IMR-90 (cell line): ENCODE results near the gene SLC23A1. TPM values are rescaled to one million over a fixed set of nuclear protein-coding genes. Genes with fewer than 3 reads are reported as not detected.
A peak's percentile ranks its signal among the peaks of the same experiment; 100 is the strongest.

Experiments
- ATAC-seq: fragments of 200-7000 bp; cut with Tn5 transposase; 2 replicates; pipeline ENCODE4 v1.9.1; 2020; ENCODE audit warnings: low read depth, mild to moderate bottlenecking, moderate library complexity
- BruUV-seq: library from RNA; stranded (reverse); fragments of 400-500 nt; replicated peaks from 2 replicates; lab custom pipeline; 2021; lab: Mats Ljungman, UMichigan
- CTCF ChIA-PET: fragments of 300-600 bp; formaldehyde crosslinking; extraction: SDS; loops from one replicate; lab custom pipeline; 2021; ENCODE audit warnings: antibody characterized with exemption; lab: Yijun Ruan, JAX
- POLR2A ChIA-PET: fragments of 300-600 bp; sonication (Branson Sonifier 250); formaldehyde crosslinking; loops from one replicate; lab custom pipeline; 2022; ENCODE audit warnings: antibody characterized with exemption; ENCODE audit not compliant: unreplicated experiment; lab: Charles Lee
- DNase-seq: peaks from one replicate; pipeline ENCODE4 v3.0.0; 2013
- H2AFZ ChIP-seq: replicated peaks from 2 replicates; pipeline ENCODE3; 2013; ENCODE audit warnings: low read length, mild to moderate bottlenecking; ENCODE audit not compliant: poor library complexity
- H2AK5ac ChIP-seq: 2 replicates; pipeline ENCODE4 v1.6.1; 2013; ENCODE audit warnings: low read depth, low read length, inconsistent platforms
- H2AK9ac ChIP-seq: replicated peaks from 2 replicates; pipeline ENCODE3; 2013; ENCODE audit warnings: mild to moderate bottlenecking, low read depth, low read length, moderate library complexity; ENCODE audit not compliant: poor library complexity
- H2BK120ac ChIP-seq: 2 replicates; pipeline ENCODE4 v1.6.1; 2013; ENCODE audit warnings: low read depth, low read length, inconsistent platforms
- H2BK15ac ChIP-seq: 3 replicates; pipeline ENCODE4 v1.6.1; 2013; ENCODE audit warnings: low read depth, low read length, inconsistent platforms
- H2BK20ac ChIP-seq: 2 replicates; pipeline ENCODE4 v1.6.1; 2013; ENCODE audit warnings: low read depth, mild to moderate bottlenecking, inconsistent platforms, low read length, moderate library complexity
- H2BK5ac ChIP-seq: 2 replicates; pipeline ENCODE4 v1.6.1; 2013; ENCODE audit warnings: mild to moderate bottlenecking, low read depth, low read length, inconsistent platforms; ENCODE audit not compliant: poor library complexity, severe bottlenecking
- H3K14ac ChIP-seq: replicated peaks from 2 replicates; pipeline ENCODE4 v1.6.1; 2013; ENCODE audit warnings: low read depth, low read length, inconsistent platforms
- H3K18ac ChIP-seq: 2 replicates; pipeline ENCODE4 v1.6.1; 2013; ENCODE audit warnings: low read depth, low read length, control low read depth
- H3K23ac ChIP-seq: 2 replicates; pipeline ENCODE4 v1.6.1; 2013; ENCODE audit warnings: low read depth, low read length, inconsistent platforms
- H3K27ac ChIP-seq: 2 replicates; pipeline ENCODE4 v1.5.1; 2013; ENCODE audit warnings: mild to moderate bottlenecking, control low read depth, low read length; ENCODE audit not compliant: insufficient read depth
- H3K27me3 ChIP-seq: 2 replicates; pipeline ENCODE4 v1.6.1; 2013; ENCODE audit warnings: low read length; ENCODE audit not compliant: control insufficient read depth, insufficient read depth
- H3K36me3 ChIP-seq: 2 replicates; pipeline ENCODE4 v1.6.1; 2013; ENCODE audit warnings: low read length, mixed read lengths; ENCODE audit not compliant: control insufficient read depth, insufficient read depth
- H3K4ac ChIP-seq: 2 replicates; pipeline ENCODE4 v1.6.1; 2013; ENCODE audit warnings: low read depth, low read length, inconsistent platforms
- H3K4me1 ChIP-seq: 2 replicates; pipeline ENCODE4 v1.6.1; 2013; ENCODE audit warnings: low read length, mixed read lengths; ENCODE audit not compliant: control insufficient read depth, insufficient read depth
- H3K4me2 ChIP-seq: 2 replicates; pipeline ENCODE4 v1.6.1; 2013; ENCODE audit warnings: low read depth, mild to moderate bottlenecking, control low read depth, low read length, moderate library complexity
- H3K4me3 ChIP-seq: 2 replicates; pipeline ENCODE4 v1.5.1; 2013; ENCODE audit warnings: low read depth, mild to moderate bottlenecking, control low read depth, low read length, moderate library complexity; ENCODE audit not compliant: insufficient read depth
- H3K56ac ChIP-seq: 2 replicates; pipeline ENCODE4 v1.6.1; 2013; ENCODE audit warnings: low read length, inconsistent platforms; ENCODE audit not compliant: insufficient read depth; ENCODE audit errors: extremely low read depth
- H3K79me1 ChIP-seq, 2 experiments: 2 replicates each; pipeline ENCODE4 v1.6.1; 2013; ENCODE audit warnings: low read length in 2 of 2, inconsistent platforms in 1 of 2, low read depth in 1 of 2
- H3K9ac ChIP-seq: 2 replicates; pipeline ENCODE4 v1.6.1; 2013; ENCODE audit warnings: low read depth, low read length, control low read depth
- H3K9me1 ChIP-seq: 2 replicates; pipeline ENCODE4 v1.6.1; 2013; ENCODE audit warnings: low read length, inconsistent platforms; ENCODE audit not compliant: insufficient read depth
- H3K9me3 ChIP-seq: 2 replicates; pipeline ENCODE4 v1.6.1; 2013; ENCODE audit warnings: low read length; ENCODE audit not compliant: control insufficient read depth, insufficient read depth
- H4K20me1 ChIP-seq: 2 replicates; pipeline ENCODE4 v1.6.1; 2013; ENCODE audit warnings: low read length, inconsistent platforms; ENCODE audit not compliant: insufficient read depth
- H4K5ac ChIP-seq: 2 replicates; pipeline ENCODE4 v1.6.1; 2013; ENCODE audit warnings: mild to moderate bottlenecking, low read depth, low read length, control low read depth
- H4K8ac ChIP-seq, 2 experiments: 2 replicates each; pipeline ENCODE4 v1.6.1; 2013; ENCODE audit warnings: low read depth in 2 of 2, low read length in 2 of 2, control low read depth in 1 of 2, inconsistent platforms in 1 of 2
- H4K91ac ChIP-seq: 2 replicates; pipeline ENCODE4 v1.6.1; 2013; ENCODE audit warnings: low read depth, low read length, inconsistent platforms; ENCODE audit not compliant: insufficient read depth
- RAD21 ChIP-seq: IDR thresholded peaks from 2 replicates; pipeline ENCODE4 v1.6.1; 2012; ENCODE audit warnings: low read length, improper control_type of control experiment
- RCOR1 ChIP-seq: IDR thresholded peaks from 2 replicates; pipeline ENCODE4 v1.6.1; 2012; ENCODE audit warnings: mild to moderate bottlenecking, low read length, improper control_type of control experiment; ENCODE audit not compliant: insufficient replicate concordance
- WGBS, 2 experiments: methylation state at CpG; one replicate each; pipeline versions ENCODE4 v1.1.5 to v1.1.7; 2013; ENCODE audit warnings: missing lambda C conversion rate in 2 of 2; ENCODE audit not compliant: insufficient read length in 1 of 2; ENCODE audit errors: extremely low coverage in 2 of 2; 5-methylcytosine and 5-hydroxymethylcytosine counted together
- dilution Hi-C: fragments of 300-500 bp; cut with HindIII; formaldehyde crosslinking; loops from one replicate; pipeline ENCODE4 v1.14.3; 2018; ENCODE audit warnings: low sequenced_read_pairs; ENCODE audit not compliant: unreplicated experiment
- in situ Hi-C: fragments of 300-500 bp; cut with MboI; formaldehyde crosslinking; loops from 3 replicates; pipeline ENCODE4 v1.14.3; 2019; ENCODE audit warnings: low sequenced_read_pairs, inconsistent platforms, mixed read lengths
- intact Hi-C: fragments of 100-400 bp; cut with micrococcal nuclease; formaldehyde crosslinking; loops from 2 replicates; pipeline ENCODE4 v1.10.0; 2022
- polyA plus RNA-seq, 3 experiments: library from polyadenylated mRNA; depleted of rRNA; stranded (reverse); fragments of >200 nt; gene quantifications; 2 replicates each; pipeline ENCODE4 v1.2.3, GENCODE V29; 2012; ENCODE audit warnings: low replicate concordance in 1 of 3
- total RNA-seq: library from RNA; depleted of rRNA; stranded (reverse); fragments of >200 nt; gene quantifications from 2 replicates; pipeline ENCODE4 v1.2.3, GENCODE V29; 2012
- TF ChIP-seq, protein P1 (sequence below): fragments of 150-350 bp; IDR thresholded peaks from 2 replicates; pipeline ENCODE4 v1.6.1; 2016; ENCODE audit warnings: low read depth, mild to moderate bottlenecking, low read length, moderate library complexity, borderline replicate concordance
- TF ChIP-seq, protein P2 (sequence below): fragments of 150-350 bp; IDR thresholded peaks from 2 replicates; pipeline ENCODE4 v1.6.1; 2017; ENCODE audit warnings: mild to moderate bottlenecking, antibody characterized with exemption, low read length, low read depth
- TF ChIP-seq, protein P3 (sequence below): conservative IDR thresholded peaks from 2 replicates; pipeline ENCODE4 v1.5.1; 2012; ENCODE audit warnings: mild to moderate bottlenecking, low read depth, low read length, improper control_type of control experiment

Gene SLC23A1
- total and polyA plus RNA-seq, 2 of the 4 experiments (the other 2 are of a cell fraction), result not detected

DNA sequence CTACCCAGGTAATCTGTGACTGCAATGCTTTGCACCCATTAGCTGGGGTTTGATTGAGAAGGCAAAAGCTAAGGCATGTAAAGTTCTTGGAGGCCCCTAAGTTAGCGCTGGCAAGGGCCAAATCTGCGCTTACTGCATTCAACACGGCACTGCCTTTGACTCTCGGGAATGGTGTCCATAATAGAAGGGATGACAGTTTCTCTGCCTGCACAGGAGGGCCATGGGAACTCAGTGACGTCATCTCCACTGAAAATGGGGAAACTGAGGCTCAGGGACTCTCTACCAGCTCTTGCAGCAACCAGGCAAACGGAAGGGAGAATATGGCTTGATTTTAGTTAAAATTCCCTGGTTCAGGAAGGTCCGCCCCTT lies 20.3 kb upstream of the SLC23A1 start (continued):
- TF ChIP-seq, protein P1, sequence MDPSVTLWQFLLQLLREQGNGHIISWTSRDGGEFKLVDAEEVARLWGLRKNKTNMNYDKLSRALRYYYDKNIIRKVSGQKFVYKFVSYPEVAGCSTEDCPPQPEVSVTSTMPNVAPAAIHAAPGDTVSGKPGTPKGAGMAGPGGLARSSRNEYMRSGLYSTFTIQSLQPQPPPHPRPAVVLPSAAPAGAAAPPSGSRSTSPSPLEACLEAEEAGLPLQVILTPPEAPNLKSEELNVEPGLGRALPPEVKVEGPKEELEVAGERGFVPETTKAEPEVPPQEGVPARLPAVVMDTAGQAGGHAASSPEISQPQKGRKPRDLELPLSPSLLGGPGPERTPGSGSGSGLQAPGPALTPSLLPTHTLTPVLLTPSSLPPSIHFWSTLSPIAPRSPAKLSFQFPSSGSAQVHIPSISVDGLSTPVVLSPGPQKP, result no peak

DNA sequence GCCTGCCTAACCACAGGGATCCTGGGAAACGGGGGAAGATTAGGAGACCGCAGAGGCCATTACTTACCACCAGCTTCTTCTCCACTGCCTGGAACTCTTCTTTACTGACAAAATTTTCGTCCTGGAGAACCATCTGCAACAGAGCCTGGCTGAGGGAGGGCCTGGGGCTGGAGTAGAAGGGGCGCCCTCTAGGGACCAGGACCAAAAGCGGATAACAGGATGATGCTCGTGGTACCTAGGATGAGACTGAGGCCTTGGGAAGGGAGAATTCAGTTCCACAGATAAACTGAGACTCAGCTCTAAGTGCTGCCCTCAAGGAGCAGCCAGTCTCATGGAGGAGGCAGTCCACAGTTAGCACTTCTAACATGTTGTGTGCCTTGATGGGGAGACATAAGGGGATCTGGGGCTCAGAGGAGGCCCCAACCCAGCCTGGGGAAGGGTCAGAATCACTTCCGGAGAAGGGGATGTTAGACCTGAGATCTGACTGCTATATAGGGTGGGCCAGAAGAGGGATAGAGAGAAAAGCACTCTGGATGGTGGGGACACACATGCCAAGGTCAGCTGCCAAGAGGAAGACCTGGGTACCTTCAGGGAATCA lies 19.6 kb upstream of the SLC23A1 start:
- no peak overlapping the region for H3K27ac ChIP-seq
- H3K4ac ChIP-seq, result no peak overlapping the region
- 83% methylated on average over 2 of the region's 7 CpGs; no CpG with 5 or more reads in 1 of the 2 experiments for WGBS, 2 experiments
- CTCF ChIA-PET, result no interaction called here
- H2AFZ ChIP-seq, result no peak overlapping the region
- H2AK5ac ChIP-seq, result no peak overlapping the region
- peaks cover 0 to 14% of the 10 kb centered on the region in 2 experiments; a peak in 1 of 4 replicates for H3K79me1 ChIP-seq
- intact Hi-C loops (no loop called here), in situ Hi-C loops (no loop called here), dilution Hi-C loops (loop anchor here (25.0 kb wide), 1 partner anchor 110 kb away; no protein-coding TSS in a partner anchor)
- H3K23ac ChIP-seq, result no peak overlapping the region
- no peak overlapping the region for H2BK15ac ChIP-seq
- no peak overlapping the region for H4K8ac ChIP-seq
- no peak overlapping the region for H2BK20ac ChIP-seq
- H3K27me3 ChIP-seq, result no peaks in the 10 kb centered on the region
- H4K91ac ChIP-seq, result no peak overlapping the region
- H4K5ac ChIP-seq, result no peak overlapping the region
- H3K9me3 ChIP-seq, result no peaks in the 10 kb centered on the region
- H4K20me1 ChIP-seq, result no peaks in the 10 kb centered on the region; the same call in 1 of the 2 replicates
- H2AK9ac ChIP-seq, result no peak overlapping the region
- no peak overlapping the region for H3K18ac ChIP-seq
- H3K4me2 ChIP-seq, result no peak overlapping the region
- no TSS peak for BruUV-seq
- H3K14ac ChIP-seq, result no peak overlapping the region
- peaks cover 4% of the 10 kb centered on the region for H3K4me1 ChIP-seq
- H2BK5ac ChIP-seq, result no peak overlapping the region
- H3K36me3 ChIP-seq, result no peaks in the 10 kb centered on the region
- H3K9me1 ChIP-seq, result peaks cover 8% of the 10 kb centered on the region
- no peak for DNase-seq
- no peak for TF ChIP-seq RCOR1
- TF ChIP-seq RAD21, result peak; percentile 22; the same call in 1 of the 2 replicates
- TF ChIP-seq, protein P2, sequence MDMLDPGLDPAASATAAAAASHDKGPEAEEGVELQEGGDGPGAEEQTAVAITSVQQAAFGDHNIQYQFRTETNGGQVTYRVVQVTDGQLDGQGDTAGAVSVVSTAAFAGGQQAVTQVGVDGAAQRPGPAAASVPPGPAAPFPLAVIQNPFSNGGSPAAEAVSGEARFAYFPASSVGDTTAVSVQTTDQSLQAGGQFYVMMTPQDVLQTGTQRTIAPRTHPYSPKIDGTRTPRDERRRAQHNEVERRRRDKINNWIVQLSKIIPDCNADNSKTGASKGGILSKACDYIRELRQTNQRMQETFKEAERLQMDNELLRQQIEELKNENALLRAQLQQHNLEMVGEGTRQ, result no peak
- TF ChIP-seq, protein P3, sequence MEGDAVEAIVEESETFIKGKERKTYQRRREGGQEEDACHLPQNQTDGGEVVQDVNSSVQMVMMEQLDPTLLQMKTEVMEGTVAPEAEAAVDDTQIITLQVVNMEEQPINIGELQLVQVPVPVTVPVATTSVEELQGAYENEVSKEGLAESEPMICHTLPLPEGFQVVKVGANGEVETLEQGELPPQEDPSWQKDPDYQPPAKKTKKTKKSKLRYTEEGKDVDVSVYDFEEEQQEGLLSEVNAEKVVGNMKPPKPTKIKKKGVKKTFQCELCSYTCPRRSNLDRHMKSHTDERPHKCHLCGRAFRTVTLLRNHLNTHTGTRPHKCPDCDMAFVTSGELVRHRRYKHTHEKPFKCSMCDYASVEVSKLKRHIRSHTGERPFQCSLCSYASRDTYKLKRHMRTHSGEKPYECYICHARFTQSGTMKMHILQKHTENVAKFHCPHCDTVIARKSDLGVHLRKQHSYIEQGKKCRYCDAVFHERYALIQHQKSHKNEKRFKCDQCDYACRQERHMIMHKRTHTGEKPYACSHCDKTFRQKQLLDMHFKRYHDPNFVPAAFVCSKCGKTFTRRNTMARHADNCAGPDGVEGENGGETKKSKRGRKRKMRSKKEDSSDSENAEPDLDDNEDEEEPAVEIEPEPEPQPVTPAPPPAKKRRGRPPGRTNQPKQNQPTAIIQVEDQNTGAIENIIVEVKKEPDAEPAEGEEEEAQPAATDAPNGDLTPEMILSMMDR, result peak; percentile 35
- no peak overlapping the region for H3K9ac ChIP-seq
- ATAC-seq, result no peak
- no peak overlapping the region for H2BK120ac ChIP-seq
- no peak overlapping the region for H3K56ac ChIP-seq
- no peak overlapping the region for H3K4me3 ChIP-seq
- POLR2A ChIA-PET, result no interaction called here
